B cell (primary cell): ENCODE results near the gene DNAAF5.

Experiments
- CTCF ChIP-seq: fragments of 200-600 bp; IDR thresholded peaks from one replicate; pipeline ENCODE4 v1.8.0; 2022; ENCODE audit warnings: antibody characterized with exemption, mild to moderate bottlenecking
- EZH2 ChIP-seq: IDR thresholded peaks from 2 replicates; pipeline ENCODE4 v1.6.1; 2012; ENCODE audit warnings: borderline replicate concordance, low read depth, mild to moderate bottlenecking, moderate library complexity, low read length; ENCODE audit not compliant: insufficient read depth, poor library complexity, severe bottlenecking

GRCh38 chr7:748446-748845 is 21.9 kb downstream of the DNAAF5 start:
- TF ChIP-seq CTCF (no peak), EZH2 (no peak)
